K562 (cell line): ENCODE measurements around the gene OR6F1. TPM values are rescaled to one million over a fixed set of nuclear protein-coding genes. Genes with fewer than 3 reads are reported as not detected.

Experiments
- ATAC-seq: fragments of 200-7000 bp; cut with Tn5 transposase; 3 replicates; pipeline ENCODE4 v1.9.1; 2020; ENCODE audit warnings: moderate library complexity
- BruUV-seq: library from RNA; stranded (reverse); fragments of 400-500 nt; replicated peaks from 2 replicates; lab custom pipeline; 2021; lab: Mats Ljungman, UMichigan
- CTCF ChIA-PET: fragments of 300-600 bp; formaldehyde crosslinking; extraction: SDS; loops from one replicate; lab custom pipeline; 2021; ENCODE audit warnings: low intra/inter-chr PET ratio; lab: Yijun Ruan, JAX
- POLR2A ChIA-PET: fragments of 300-600, 350-650 bp; sonication (Branson Sonifier 250); formaldehyde crosslinking; extraction: SDS; loops from one replicate; lab custom pipeline; 2021; ENCODE audit warnings: antibody characterized with exemption, inconsistent platforms; lab: Yijun Ruan, JAX
- DNase-seq, 4 experiments: peaks; one replicate each; pipeline versions ENCODE4 v3.0.0 to v3.0.0-alpha.2; 2011 to 2018; ENCODE audit warnings: low spot score in 3 of 4, mixed read lengths in 3 of 4; ENCODE audit errors: extremely low read depth in 1 of 4
- FAIRE-seq: peaks from 2 replicates; lab custom pipeline; 2011; peaks lifted over from hg19 to GRCh38; lab: Jason Lieb, UNC
- H2AFZ ChIP-seq: 2 replicates; pipeline ENCODE4 v1.6.0; 2011; ENCODE audit warnings: low read depth, low read length, control low read depth, inconsistent platforms
- H3K27ac ChIP-seq: fragments of 200-600 bp; 3 replicates; pipeline ENCODE4 v1.8.0; 2011; ENCODE audit warnings: low read depth, mild to moderate bottlenecking, control low read depth, inconsistent platforms, low read length, moderate library complexity, mixed read lengths; ENCODE audit errors: extremely low read depth
- H3K27me3 ChIP-seq, 2 experiments: fragments of 300-600 bp in 1 of 2; 2 replicates in 1 of 2; 3 replicates in 1 of 2; pipeline versions ENCODE4 v1.6.0 to v1.8.0; 2011; ENCODE audit warnings: inconsistent platforms in 2 of 2, low read length in 2 of 2, mild to moderate bottlenecking in 1 of 2, mixed read lengths in 1 of 2, moderate library complexity in 1 of 2; ENCODE audit not compliant: control insufficient read depth in 2 of 2, insufficient read depth in 2 of 2
- H3K36me3 ChIP-seq: fragments of 300-600 bp; 3 replicates; pipeline ENCODE4 v1.8.0; 2011; ENCODE audit warnings: mild to moderate bottlenecking, low read length, inconsistent platforms; ENCODE audit not compliant: control insufficient read depth, insufficient read depth
- H3K4me1 ChIP-seq, 2 experiments: fragments of 200-600 bp in 1 of 2; replicated peaks in 1 of 2; 2 replicates in 1 of 2; 3 replicates in 1 of 2; pipeline versions ENCODE4 v1.5.1 to v1.8.0; 2011; ENCODE audit warnings: inconsistent platforms in 2 of 2, low read length in 2 of 2, mild to moderate bottlenecking in 1 of 2, mixed read lengths in 1 of 2, moderate library complexity in 1 of 2; ENCODE audit not compliant: control insufficient read depth in 2 of 2, insufficient read depth in 2 of 2
- H3K4me2 ChIP-seq: 2 replicates; pipeline ENCODE4 v1.6.1; 2011; ENCODE audit warnings: low read length, control low read depth, inconsistent platforms, mixed read lengths; ENCODE audit not compliant: insufficient read depth
- H3K4me3 ChIP-seq: fragments of 200-600 bp; sonication (generic), shearing (Covaris generic); 2 replicates; pipeline ENCODE4 v1.5.1; 2016; ENCODE audit warnings: control low read depth, inconsistent platforms
- H3K79me2 ChIP-seq: fragments of 200-600 bp; 3 replicates; pipeline ENCODE4 v1.8.0; 2011; ENCODE audit warnings: low read length, inconsistent platforms; ENCODE audit not compliant: control insufficient read depth, insufficient read depth
- H3K9ac ChIP-seq, 2 experiments: 2 replicates each; pipeline versions ENCODE4 v1.6.0 to v1.6.1; 2011; ENCODE audit warnings: low read depth in 2 of 2, low read length in 2 of 2, control low read depth in 1 of 2, inconsistent platforms in 1 of 2, mild to moderate bottlenecking in 1 of 2, mixed read lengths in 1 of 2; ENCODE audit not compliant: insufficient read depth in 1 of 2
- H3K9me1 ChIP-seq: one replicate; pipeline ENCODE4 v1.6.0; 2011; ENCODE audit warnings: inconsistent platforms, mild to moderate bottlenecking, low read length, moderate library complexity; ENCODE audit not compliant: control insufficient read depth, insufficient read depth
- H3K9me3 ChIP-seq: replicated peaks from 2 replicates; pipeline ENCODE4 v1.5.1; 2011; ENCODE audit warnings: low read depth, low read length, inconsistent platforms; ENCODE audit not compliant: control insufficient read depth, insufficient read depth
- H4K20me1 ChIP-seq: replicated peaks from 2 replicates; pipeline ENCODE4 v1.6.1; 2011; ENCODE audit warnings: low read length, inconsistent platforms, mixed read lengths; ENCODE audit not compliant: control insufficient read depth, insufficient read depth
- ELF4 ChIP-seq: fragments of 450-650 bp; formaldehyde crosslinking; IDR thresholded peaks from 2 replicates; pipeline ENCODE4 v1.4.0; 2022; ENCODE audit warnings: missing genetic modification characterization
- HNRNPK ChIP-seq: fragments of 200-400 bp; formaldehyde crosslinking; IDR thresholded peaks from one replicate; pipeline ENCODE4 v1.6.1; 2018; ENCODE audit warnings: mild to moderate bottlenecking, low read depth, low read length; ENCODE audit not compliant: poor library complexity, severe bottlenecking
- POLR2AphosphoS2 ChIP-seq: IDR thresholded peaks from 2 replicates; pipeline ENCODE4 v1.6.1; 2012; ENCODE audit warnings: low read length, improper control_type of control experiment
- RBM15 ChIP-seq: fragments of 200-400 bp; formaldehyde crosslinking; IDR thresholded peaks from 2 replicates; pipeline ENCODE4 v1.6.1; 2018; ENCODE audit warnings: mild to moderate bottlenecking, low read length, moderate library complexity; ENCODE audit not compliant: insufficient read depth
- TCF7 ChIP-seq: sonication (generic); IDR thresholded peaks from 2 replicates; pipeline ENCODE4 v1.6.1; 2016; ENCODE audit warnings: antibody characterized with exemption, borderline replicate concordance
- TRIM28 ChIP-seq: fragments of 450-650 bp; IDR thresholded peaks from 2 replicates; pipeline ENCODE4 v1.6.1; 2017
- ZKSCAN1 ChIP-seq: fragments of 150-350 bp; IDR thresholded peaks from 2 replicates; pipeline ENCODE4 v1.6.1; 2016; ENCODE audit warnings: low read depth, low read length
- ZNF583 ChIP-seq: fragments of 250-450 bp; sonication (Bioruptor Pico); IDR thresholded peaks from 2 replicates; pipeline ENCODE4 v1.4.0; 2020
- WGBS: fragments of 100-300 bp; shearing (Covaris generic); methylation state at CpG from one replicate; pipeline ENCODE4 v1.1.6; 2016; ENCODE audit warnings: low coverage, mixed read lengths; ENCODE audit not compliant: insufficient coverage; ENCODE audit errors: missing lambda C conversion rate; 5-methylcytosine and 5-hydroxymethylcytosine counted together
- in situ Hi-C: fragments of 300-500 bp; cut with MboI; formaldehyde crosslinking; loops from 4 replicates; pipeline ENCODE4 v1.15.0; 2018; ENCODE audit warnings: inconsistent platforms, mixed read lengths
- intact Hi-C: fragments of 100-400 bp; cut with micrococcal nuclease; formaldehyde crosslinking; loops from 2 replicates; pipeline ENCODE4 v1.14.2; 2022
- polyA plus RNA-seq, 8 experiments: library from polyadenylated mRNA; depleted of rRNA in 4 of 8; stranded (reverse) in 5 of 8; unstranded in 3 of 8; fragments of >200 nt; fragmentation: Nextera tagmentation in 2 of 8; fragmentation: Illumina TruSeq in 1 of 8; extraction: Ambion mirVana in 2 of 8; extraction: Trizol in 1 of 8; gene quantifications; 2 replicates each; pipeline versions ENCODE4 v1.2.1 to v1.2.3, GENCODE V29; 2011 to 2014; ENCODE audit warnings: inconsistent platforms in 1 of 8, missing spikeins in 1 of 8
- total RNA-seq, 7 experiments: library from RNA; depleted of rRNA in 6 of 7; stranded (reverse); fragments of >200 nt in 6 of 7; fragmentation: Illumina TruSeq in 2 of 7; extraction: Trizol in 2 of 7; gene quantifications; 2 replicates each; pipeline versions ENCODE4 v1.2.1 to v1.2.3, GENCODE V29; 2011 to 2021; ENCODE audit warnings: low replicate concordance in 1 of 7
- TF ChIP-seq, protein P1 (sequence below): sonication (generic); formaldehyde crosslinking; IDR thresholded peaks from 2 replicates; pipeline ENCODE4 v1.8.0; 2022; ENCODE audit warnings: mild to moderate bottlenecking, missing genetic modification reagents, borderline replicate concordance
- TF ChIP-seq, protein P2 (sequence below), 2 experiments: fragments of 450-650 bp in 1 of 2; IDR thresholded peaks; 2 replicates each; pipeline ENCODE4 v1.6.1; 2011 to 2017; ENCODE audit warnings: low read depth in 2 of 2, antibody characterized with exemption in 1 of 2, borderline replicate concordance in 1 of 2, low read length in 1 of 2, mild to moderate bottlenecking in 1 of 2, mixed read lengths in 1 of 2; ENCODE audit not compliant: control insufficient read depth in 1 of 2

Gene OR6F1
- total and polyA plus RNA-seq, 9 of the 15 experiments (the other 6 are each of a cell fraction or from before 2014, with no cell fraction given), result not detected

DNA sequence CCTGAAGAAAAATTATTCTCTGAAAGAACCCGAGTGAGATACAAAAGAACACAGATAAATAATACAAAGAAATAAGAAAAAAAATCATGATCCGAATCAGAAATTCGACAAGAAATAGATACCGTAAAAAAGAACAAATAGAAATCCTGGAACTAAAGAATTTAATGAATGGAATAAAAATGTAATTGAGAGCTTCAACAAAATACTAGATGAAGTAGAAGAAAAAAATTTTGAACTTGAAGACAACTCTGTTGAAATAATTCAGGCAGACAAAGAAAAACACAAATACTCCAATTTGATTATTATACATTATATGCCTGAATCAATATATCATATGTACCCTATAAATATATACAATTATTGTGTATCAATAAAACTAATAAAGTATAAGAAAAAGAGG is 4.8 kb upstream of the OR6F1 start:
- Histone ChIP-seq H2AFZ (no peak overlapping the region), H3K4me1 (no peaks in the 10 kb centered on the region), H3K79me2 (no peaks in the 10 kb centered on the region), H3K36me3 (no peaks in the 10 kb centered on the region), H3K9ac (no peak overlapping the region), H3K4me3 (no peak overlapping the region), H3K4me2 (no peak overlapping the region), H3K9me1 (no peaks in the 10 kb centered on the region), H3K27me3 (no peaks in the 10 kb centered on the region), H4K20me1 (no peaks in the 10 kb centered on the region), H3K9me3 (no peaks in the 10 kb centered on the region; the same call in 1 of the 2 replicates), H3K27ac (no peak overlapping the region)
- no peak for FAIRE-seq
- no TSS peak for BruUV-seq
- DNase-seq, result no peak
- no peak for ATAC-seq
- POLR2A ChIA-PET, result no interaction called here
- TF ChIP-seq, protein P1, sequence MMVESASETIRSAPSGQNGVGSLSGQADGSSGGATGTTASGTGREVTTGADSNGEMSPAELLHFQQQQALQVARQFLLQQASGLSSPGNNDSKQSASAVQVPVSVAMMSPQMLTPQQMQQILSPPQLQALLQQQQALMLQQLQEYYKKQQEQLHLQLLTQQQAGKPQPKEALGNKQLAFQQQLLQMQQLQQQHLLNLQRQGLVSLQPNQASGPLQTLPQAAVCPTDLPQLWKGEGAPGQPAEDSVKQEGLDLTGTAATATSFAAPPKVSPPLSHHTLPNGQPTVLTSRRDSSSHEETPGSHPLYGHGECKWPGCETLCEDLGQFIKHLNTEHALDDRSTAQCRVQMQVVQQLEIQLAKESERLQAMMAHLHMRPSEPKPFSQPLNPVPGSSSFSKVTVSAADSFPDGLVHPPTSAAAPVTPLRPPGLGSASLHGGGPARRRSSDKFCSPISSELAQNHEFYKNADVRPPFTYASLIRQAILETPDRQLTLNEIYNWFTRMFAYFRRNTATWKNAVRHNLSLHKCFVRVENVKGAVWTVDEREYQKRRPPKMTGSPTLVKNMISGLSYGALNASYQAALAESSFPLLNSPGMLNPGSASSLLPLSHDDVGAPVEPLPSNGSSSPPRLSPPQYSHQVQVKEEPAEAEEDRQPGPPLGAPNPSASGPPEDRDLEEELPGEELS (CRISPR knock-in tag), result no peak
- TF ChIP-seq ZNF583 (CRISPR knock-in tag), result peak; percentile 95; the same call in 1 of the 2 replicates
- peak; percentile 50; the same call in 1 of the 2 replicates for TF ChIP-seq TRIM28
- TF ChIP-seq HNRNPK, result no peak
- CTCF ChIA-PET, result no interaction called here
- in situ Hi-C loops, result no loop called here
- WGBS, result 1% methylated on average over 4 of the region's 4 CpGs
- intact Hi-C loops, result no loop called here

DNA sequence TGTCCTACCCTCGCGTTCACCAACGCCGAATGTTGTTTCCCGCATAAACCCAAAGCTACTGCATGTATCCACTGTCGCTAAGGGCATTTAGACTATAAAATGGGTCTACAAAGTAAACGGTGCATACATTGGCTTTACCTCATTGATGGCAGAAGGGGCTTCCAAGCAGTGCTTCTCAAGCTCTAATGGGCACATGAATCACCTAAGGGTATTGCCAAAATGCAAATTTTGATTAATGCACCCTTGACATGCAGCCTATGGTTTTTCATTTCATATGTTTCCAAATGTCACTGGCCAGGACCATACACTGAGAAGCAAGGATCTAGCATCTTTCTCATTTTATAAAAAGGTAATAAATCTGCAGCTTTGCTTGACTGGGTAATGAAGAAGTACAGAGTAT is 2.7 kb downstream of the OR6F1 start:
- POLR2A ChIA-PET, result no interaction called here
- intact Hi-C loops (no loop called here), in situ Hi-C loops (no loop called here)
- H4K20me1 ChIP-seq, result no peaks in the 10 kb centered on the region
- TF ChIP-seq RBM15 (no peak), POLR2AphosphoS2 (no peak), ZKSCAN1 (no peak), ELF4 (no peak), TCF7 (no peak)
- TF ChIP-seq, protein P2, sequence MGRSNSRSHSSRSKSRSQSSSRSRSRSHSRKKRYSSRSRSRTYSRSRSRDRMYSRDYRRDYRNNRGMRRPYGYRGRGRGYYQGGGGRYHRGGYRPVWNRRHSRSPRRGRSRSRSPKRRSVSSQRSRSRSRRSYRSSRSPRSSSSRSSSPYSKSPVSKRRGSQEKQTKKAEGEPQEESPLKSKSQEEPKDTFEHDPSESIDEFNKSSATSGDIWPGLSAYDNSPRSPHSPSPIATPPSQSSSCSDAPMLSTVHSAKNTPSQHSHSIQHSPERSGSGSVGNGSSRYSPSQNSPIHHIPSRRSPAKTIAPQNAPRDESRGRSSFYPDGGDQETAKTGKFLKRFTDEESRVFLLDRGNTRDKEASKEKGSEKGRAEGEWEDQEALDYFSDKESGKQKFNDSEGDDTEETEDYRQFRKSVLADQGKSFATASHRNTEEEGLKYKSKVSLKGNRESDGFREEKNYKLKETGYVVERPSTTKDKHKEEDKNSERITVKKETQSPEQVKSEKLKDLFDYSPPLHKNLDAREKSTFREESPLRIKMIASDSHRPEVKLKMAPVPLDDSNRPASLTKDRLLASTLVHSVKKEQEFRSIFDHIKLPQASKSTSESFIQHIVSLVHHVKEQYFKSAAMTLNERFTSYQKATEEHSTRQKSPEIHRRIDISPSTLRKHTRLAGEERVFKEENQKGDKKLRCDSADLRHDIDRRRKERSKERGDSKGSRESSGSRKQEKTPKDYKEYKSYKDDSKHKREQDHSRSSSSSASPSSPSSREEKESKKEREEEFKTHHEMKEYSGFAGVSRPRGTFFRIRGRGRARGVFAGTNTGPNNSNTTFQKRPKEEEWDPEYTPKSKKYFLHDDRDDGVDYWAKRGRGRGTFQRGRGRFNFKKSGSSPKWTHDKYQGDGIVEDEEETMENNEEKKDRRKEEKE (IDR thresholded peaks at IDR 0.05; ENCODE audit: borderline replicate concordance in 1 of 2, control insufficient read depth in 1 of 2, low read depth in 2 of 2, low read length in 1 of 2), result no peak
- H3K79me2 ChIP-seq, result no peaks in the 10 kb centered on the region
- no peak for ATAC-seq
- no peak overlapping the region for H3K4me3 ChIP-seq
- no peak for FAIRE-seq
- DNase-seq, result no peak
- no peaks in the 10 kb centered on the region for H3K4me1 ChIP-seq
- H3K4me2 ChIP-seq, result no peak overlapping the region
- no peak overlapping the region for H3K27ac ChIP-seq
- H2AFZ ChIP-seq, result no peak overlapping the region
- BruUV-seq, result no TSS peak
- H3K27me3 ChIP-seq, result no peaks in the 10 kb centered on the region
- CTCF ChIA-PET, result no interaction called here
- no peak overlapping the region for H3K9ac ChIP-seq
- peaks cover 7% of the 10 kb centered on the region; the same call in 1 of the 2 replicates for H3K9me3 ChIP-seq
- 1% methylated on average over 7 of the region's 7 CpGs for WGBS
- H3K36me3 ChIP-seq, result no peaks in the 10 kb centered on the region
- no peaks in the 10 kb centered on the region for H3K9me1 ChIP-seq
